ENCODE measurements around the gene XCL2.

GRCh38 chr1:168491527-168492164 is 52.2 kb downstream of the XCL2 start:
- TF ChIP-seq CTCF (IDR thresholded peaks at IDR 0.05) (no peak), EZH2 (IDR thresholded peaks at IDR 0.05) (no peak)

Measured in neural progenitor cell (in vitro differentiated cells).